Measurements from ENCODE around the gene FGF18.

FGF18 gene

DNA sequence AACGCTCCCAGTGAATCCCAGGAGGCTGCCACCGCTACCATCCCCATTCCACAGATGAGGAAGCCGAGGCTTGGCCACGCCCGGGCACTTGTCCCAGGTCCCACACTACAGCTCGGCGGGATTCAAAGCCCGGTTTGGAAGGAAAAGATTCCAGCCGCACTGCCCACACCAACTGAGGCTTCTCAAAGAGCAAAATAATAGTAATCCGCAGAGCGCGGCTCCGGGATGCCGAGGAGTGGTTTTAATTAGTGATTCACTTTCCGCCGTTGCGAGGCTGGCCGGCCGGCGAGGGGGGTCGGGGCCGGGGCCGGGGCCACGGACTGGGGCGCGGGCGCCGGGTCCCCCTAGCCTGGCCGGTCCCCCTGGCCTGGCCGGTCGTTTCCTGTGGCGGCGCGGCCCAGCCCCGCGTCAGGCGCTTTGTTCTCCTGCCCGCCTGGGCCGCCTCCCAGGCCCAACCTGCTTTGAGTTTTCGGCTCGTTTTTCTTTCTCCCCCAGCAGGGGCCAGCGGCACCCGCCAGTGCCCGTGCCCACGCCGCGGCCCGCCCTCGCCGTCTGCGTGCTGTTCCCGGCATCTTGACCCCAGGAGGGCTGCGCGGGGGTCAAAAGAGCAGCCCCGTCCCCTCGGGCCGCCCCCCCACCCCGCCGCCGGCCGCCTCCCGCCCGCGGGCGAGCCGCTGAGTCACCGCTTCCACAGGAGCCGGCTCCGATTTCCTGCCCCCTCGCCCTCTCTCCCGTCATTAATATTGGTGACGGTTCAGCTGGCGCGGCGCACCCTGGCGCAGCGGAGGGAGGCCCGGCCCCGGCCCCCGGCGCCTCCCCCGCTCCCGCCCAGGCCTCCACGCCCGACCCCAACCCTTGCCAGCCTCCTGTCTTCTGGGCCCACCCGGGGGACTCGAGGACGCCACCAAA is 31.2 kb downstream of the FGF18 start:
- TF ChIP-seq, protein P1, sequence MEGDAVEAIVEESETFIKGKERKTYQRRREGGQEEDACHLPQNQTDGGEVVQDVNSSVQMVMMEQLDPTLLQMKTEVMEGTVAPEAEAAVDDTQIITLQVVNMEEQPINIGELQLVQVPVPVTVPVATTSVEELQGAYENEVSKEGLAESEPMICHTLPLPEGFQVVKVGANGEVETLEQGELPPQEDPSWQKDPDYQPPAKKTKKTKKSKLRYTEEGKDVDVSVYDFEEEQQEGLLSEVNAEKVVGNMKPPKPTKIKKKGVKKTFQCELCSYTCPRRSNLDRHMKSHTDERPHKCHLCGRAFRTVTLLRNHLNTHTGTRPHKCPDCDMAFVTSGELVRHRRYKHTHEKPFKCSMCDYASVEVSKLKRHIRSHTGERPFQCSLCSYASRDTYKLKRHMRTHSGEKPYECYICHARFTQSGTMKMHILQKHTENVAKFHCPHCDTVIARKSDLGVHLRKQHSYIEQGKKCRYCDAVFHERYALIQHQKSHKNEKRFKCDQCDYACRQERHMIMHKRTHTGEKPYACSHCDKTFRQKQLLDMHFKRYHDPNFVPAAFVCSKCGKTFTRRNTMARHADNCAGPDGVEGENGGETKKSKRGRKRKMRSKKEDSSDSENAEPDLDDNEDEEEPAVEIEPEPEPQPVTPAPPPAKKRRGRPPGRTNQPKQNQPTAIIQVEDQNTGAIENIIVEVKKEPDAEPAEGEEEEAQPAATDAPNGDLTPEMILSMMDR (IDR thresholded peaks at IDR 0.05; ENCODE audit: extremely low read depth, missing control alignments), result no peak
- DNase-seq (ENCODE audit: low spot score), result no peak

DNA sequence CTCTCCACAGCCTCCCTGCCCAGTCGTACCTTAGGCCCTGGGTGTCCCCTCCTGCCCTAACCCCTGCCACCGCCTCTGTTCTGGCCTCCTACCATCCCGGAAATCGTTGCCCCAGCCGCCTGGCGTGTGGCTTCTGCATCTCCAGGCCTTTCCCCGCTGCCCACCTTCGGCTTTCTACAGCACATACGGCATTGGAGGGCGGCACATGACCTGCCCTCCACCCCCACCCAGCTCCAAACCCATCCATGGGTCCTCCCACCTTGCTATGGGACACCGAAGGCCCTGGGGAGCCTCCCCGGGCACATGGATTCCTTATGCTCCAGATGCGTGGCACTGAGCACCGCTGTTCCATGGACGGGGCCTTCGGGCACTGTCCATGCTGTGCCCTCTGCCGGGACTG is 32.0 kb downstream of the FGF18 start:
- DNase-seq (ENCODE audit: low spot score), result no peak
- TF ChIP-seq, protein P1 (IDR thresholded peaks at IDR 0.05; ENCODE audit: extremely low read depth, missing control alignments), result no peak

GRCh38 chr5:171453056-171453725 is 33.7 kb downstream of the FGF18 start:
- DNase-seq (ENCODE audit: low spot score), result no peak
- TF ChIP-seq, protein P1 (IDR thresholded peaks at IDR 0.05; ENCODE audit: extremely low read depth, missing control alignments), result no peak

DNA sequence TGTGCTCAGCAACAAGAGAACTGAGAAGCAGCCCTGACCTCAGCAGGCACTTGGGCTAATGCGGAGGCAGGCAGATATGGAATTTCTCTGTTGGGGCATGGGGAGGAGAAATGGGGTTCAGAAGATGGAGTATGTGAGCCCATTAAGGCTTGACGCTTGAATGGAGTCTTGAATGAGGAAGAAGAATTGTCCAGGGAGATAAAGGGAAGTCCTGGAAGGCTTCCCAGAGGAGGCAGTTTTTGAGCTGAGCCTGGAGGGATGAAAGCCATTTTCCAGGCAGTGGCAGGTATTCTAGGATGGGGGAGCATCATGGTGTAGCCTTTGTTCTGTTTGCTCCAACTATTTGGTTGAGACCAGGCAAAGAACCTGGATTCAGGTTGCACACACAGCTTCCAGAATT is 34.5 kb downstream of the FGF18 start:
- TF ChIP-seq, protein P1 (IDR thresholded peaks at IDR 0.05; ENCODE audit: extremely low read depth, missing control alignments), result no peak

DNA sequence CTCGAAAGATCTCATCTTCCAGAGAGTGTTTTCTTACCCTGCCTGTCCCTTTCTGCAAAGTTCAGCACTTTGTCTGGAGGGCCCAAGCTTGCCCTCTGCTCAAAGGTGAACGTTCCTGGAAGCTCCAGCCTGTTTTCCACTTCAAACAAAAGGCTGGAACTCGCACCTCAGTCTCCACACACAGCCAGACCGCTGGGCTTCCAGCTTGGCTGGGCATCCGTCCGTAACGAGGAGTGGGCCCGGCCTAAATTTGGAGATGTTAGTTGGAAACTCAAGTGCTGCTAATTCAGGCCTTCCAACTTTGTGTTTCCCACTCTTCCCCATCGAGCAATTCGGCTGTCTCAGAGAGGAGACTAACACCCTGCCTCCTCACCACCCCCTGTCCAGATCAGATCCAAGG is 35.1 kb downstream of the FGF18 start:
- TF ChIP-seq, protein P1 (IDR thresholded peaks at IDR 0.05; ENCODE audit: extremely low read depth, missing control alignments), result no peak
- DNase-seq (ENCODE audit: low spot score), result no peak

More for the DNA sequence above, 34.5 kb downstream of the FGF18 start:
- DNase-seq (ENCODE audit: low spot score), result no peak

DNA sequence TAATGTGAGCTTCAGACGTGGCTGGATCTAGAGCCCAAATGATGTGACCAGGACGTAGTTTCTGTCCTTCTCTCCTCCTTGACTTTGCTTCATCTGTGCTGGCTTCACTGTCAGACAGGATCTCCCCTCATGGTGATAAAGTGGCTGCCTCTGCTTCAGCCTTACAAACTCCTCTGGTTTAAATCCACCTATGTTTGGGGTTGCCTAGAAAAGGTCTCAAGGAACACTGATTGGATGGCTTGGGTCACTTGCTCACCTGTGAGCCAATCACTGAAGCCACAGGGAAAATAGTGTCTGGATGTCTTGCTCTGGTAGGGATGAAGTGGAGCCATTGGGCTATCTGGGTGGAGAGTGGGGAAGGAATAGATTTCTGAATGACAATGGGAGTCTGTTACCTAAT is 36.1 kb downstream of the FGF18 start:
- DNase-seq (ENCODE audit: low spot score), result no peak
- TF ChIP-seq, protein P1 (IDR thresholded peaks at IDR 0.05; ENCODE audit: extremely low read depth, missing control alignments), result no peak
